NCI-H1694 treated with DMSO at 0.1 percent for 48 hours (cell line): Measurements from ENCODE around the gene BNC2.

Experiments
- DNase-seq: peaks from one replicate; lab custom pipeline; 2025; lab: John Stamatoyannopoulos, UW

Gene BNC2

DNA sequence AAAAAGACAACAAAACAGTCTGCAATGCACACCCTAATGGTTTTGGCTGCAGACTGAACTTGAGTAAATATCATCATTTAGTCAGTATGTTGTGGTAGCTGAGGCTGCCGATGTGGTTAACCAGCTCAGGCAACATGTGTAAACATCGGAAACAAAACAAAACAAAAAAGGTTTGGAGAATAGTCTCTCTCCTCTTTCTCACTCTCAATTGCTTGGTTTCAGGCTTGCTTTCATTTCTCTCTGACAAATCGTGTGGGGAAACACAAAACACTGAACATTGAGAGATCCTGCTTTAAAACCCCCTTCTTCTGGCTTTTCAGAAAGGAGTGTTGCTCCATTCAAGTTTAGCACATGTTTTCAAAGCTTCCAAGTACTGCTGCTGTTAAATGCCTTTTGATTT, 453.3 kb downstream of the BNC2 start:
- DNase-seq = no peak

DNA sequence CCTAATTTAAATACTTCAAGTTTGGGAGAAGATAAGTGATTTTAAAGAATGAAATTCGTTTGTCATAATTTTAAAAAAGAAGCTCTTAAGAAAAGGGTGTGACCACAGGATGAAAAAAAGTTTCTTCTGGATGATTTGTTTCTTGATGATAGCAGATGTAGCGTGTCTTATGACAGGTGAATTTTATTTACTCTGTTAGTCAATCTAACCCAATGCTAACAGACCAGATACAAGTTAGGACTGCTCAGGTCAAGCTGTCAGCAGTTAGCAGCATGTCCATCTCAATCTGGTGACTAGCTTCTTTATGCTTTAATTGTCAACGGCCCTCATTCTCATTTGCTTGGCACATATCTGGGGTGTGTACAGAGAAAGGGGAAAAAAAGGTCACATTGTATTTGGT, 456.0 kb downstream of the BNC2 start:
- no peak for DNase-seq

DNA sequence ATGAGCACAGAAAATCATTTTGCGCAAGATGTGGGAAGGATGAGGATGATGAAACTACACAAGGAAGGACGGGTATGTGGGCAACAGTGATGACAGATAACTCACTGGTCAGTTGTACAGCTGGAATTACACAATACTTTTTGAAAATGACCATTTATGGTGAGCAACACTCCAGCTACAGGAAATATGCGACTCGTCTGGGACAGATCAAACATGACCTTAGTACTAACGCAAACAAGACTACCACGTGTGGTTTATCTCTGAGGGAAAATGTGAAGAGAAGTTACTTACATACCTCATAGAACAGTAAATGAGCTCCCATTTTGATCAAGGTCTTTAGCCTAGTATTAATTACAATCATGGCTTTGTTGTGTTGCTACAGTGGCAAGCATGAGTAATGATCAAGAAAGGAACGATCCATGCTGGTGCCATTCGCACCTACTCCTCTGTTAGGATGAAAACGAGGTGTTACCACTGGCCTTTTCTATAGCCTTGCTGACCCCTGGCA, 456.9 kb downstream of the BNC2 start:
- DNase-seq = no peak

DNA sequence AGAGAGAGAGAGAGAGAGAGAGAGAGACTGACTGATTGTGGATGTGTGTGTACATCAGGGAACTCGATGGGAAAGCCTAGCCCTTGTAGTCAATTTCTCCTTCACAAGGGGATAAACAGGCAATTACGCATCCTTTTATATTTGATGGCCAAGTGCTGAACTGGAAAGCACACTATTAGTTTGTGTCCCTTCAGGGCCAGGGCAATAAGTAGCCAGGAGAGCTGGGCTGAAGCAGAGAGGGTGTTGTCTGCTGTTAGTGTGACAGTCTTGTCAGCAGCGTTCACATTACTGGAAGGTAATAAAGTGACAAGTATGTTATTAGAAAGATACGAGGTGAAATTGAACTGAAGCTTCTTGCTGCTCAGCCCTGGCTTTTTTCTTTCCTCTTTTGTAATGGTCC, 457.7 kb downstream of the BNC2 start:
- no peak for DNase-seq

DNA sequence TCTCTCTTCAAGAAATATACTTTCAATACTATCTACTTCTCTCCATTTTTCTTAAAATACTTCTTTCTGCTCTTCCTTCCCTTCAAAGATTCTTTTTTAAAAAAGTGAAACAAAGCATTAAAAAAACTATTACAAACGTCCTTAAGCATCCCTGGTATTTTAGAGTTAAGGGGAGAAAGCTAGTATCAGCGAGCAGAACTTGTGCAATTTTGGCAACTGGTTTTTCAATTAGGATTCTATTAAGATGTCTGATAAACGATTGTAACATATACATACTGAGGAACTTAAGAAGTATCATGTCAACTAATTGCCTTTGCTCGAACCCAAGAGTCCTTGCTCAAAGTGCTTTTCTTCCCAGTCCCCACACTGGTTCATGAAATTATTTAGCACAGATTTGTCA, 459.2 kb downstream of the BNC2 start:
- DNase-seq = no peak

DNA sequence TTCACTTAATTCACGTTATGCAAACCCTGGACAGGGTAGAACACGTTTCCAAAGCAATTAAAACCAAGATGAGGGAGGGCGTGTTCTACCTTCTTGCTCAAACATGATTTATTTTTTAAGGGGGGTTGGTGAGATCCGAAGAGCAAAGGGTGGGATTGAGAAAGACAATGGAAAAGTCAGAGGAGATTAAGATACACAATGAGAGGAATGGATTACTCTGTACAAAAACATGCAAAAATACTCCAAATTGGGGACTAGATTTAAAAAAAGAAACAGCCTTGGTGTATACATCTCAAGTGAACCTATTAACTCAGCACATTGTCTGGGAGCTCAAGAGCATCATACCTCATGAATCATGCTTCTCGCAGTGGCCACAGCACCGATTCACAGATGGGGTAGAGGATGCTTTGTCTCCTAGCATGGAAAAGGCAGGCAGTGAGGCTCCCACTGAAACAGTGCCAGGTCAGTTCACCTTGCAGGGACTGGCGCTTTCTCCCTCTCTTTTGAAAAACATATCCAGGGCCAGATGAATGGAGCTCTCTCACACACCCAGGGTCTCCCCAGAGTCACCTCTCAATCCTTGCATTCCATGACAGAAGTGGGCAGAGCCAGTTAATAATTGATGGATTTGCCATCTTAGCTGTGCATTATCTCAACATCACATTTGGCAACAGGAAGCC, 459.7 kb downstream of the BNC2 start:
- no peak for DNase-seq

DNA sequence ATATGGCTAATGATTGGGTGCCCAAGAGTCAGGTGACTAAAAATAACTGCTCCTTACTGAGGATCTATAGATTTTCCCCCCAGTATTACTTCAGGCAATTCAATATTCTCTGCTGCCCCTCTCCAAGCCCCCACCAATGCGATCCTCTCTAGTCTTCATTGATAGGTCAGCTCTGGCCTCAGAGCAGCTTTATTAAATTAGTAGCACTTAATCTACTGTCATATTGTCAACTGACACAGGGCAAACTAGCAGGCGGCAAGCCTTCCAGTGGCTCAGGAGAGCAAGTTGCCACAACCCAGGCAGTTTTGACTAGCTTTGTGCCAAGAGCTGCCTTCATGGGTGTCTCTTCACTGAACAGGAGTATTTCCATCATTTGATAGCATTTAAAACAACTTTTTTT, 462.9 kb downstream of the BNC2 start:
- DNase-seq = no peak

DNA sequence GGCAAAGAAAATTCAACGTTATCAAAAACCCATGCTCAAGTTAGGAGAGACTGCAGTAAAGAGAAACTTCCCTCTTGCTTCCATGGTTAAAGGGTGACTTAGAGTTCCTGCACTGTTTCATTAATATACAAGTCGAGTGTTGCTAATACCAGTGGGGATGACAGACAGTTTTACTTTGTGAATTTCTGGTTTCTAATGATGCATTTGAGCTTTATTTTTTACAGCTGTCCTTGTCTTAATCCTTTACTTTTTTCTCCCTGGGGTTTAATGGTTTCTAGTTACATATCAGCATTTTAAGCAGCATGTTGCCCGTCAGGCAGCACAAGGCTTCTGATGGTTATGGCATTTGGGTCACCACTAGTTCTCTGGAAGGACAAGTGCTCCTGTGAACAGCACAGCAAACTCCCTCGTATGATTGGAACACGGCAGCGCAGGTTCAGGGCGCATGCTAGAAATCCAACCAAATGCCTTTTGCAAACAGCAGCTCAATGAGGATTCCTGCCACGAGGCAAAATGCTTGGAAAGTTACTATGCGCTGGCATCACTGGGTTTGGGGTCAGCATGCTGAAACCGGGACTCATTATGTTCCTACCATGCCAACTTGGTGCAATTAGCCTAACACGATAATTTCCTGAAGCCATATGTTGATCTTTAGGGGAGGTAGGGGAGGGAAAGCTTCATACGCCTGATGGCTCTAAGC, 463.8 kb downstream of the BNC2 start:
- peak; percentile 78 for DNase-seq

DNA sequence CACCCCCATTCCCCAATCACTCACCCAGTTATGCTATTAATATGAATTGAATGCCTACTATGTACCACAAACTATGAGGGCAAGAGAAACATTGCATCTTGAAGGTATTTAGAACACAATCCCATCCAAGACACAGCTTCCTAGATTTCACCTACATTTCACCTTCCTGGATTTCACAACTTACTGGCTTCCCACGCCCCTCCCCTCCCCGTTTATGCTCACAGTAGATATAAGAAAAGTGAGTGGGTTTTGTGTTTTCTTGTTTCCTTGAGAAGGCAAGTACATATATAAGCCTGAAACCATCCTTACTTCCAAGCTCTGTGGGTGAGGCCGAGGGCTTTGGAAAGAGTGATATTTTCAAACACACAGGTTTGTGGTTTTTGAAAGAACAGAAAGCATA, 465.0 kb downstream of the BNC2 start:
- no peak for DNase-seq

DNA sequence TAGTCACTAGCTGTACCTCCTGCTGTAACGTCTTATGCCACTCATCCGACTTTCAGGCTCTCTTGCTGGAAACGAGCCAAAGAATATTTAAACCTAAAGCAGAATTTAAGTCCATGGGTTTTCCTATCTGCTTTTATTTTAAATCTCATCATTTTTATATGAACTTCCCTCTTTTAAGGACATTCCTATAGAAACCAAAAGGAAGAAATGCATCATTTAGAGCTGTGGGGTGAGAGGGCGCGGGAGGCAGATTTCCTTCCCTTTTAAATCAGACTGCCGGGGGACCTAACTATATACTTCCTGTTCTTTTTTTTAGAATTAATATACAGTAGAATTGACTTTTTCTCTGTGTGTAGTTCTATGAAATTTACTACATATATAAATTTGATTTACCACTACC, 468.8 kb downstream of the BNC2 start:
- no peak for DNase-seq

DNA sequence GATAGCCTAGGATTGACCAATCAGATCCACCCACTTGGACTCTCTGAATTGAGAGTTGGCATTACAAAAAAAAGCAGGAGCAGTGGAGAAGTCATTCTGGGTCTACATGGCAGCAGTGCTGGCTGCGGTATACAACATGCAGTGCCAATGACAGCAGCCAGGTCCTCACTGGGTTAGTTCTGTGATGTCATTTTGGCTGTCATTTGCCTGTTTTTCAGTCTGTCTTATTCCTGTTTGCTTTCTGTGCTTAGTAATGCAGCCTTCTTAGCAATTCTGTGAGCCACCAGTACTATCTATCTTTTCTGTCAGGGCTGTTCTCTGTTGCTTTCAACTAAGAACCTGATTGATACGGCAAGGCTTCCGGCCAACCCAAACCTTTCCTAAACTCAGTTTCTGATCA, 471.8 kb downstream of the BNC2 start:
- no peak for DNase-seq

DNA sequence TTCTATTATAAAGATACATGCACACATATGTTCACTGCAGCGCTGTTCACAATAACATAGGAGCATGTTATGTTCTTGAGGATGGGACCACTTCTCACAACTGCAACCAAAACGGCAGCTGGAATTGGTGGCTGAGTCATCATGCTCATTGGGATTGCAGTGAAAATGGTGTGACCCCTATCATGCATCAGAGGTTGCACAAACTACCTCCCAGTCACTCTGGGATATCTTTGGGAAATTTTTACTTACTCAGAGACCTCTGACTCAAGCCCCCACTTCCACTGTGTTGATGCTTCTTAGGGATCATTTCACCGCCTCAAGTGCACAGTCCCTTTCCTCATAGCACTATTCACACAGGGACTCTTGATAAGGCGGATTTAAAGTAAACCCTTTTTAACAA, 474.1 kb downstream of the BNC2 start:
- DNase-seq = no peak

DNA sequence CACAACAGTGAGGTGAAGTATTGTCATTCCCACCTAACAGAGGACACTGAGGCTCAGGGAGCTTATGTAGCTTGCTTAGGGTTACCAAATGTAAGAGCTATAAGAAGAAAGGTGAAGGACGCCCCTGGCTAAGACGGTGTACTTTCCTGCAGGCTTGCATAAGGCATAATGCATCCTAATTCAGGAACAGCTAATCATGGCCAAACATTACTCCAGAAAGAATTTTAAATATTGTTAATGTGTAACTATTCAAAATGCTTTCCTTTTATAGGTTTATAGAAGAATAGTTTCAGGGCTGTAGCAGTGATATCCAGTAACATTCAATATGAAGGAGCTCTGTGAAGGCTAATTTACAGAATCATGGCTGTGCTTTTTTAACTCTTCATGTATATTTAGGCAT, 479.1 kb downstream of the BNC2 start:
- no peak for DNase-seq

DNA sequence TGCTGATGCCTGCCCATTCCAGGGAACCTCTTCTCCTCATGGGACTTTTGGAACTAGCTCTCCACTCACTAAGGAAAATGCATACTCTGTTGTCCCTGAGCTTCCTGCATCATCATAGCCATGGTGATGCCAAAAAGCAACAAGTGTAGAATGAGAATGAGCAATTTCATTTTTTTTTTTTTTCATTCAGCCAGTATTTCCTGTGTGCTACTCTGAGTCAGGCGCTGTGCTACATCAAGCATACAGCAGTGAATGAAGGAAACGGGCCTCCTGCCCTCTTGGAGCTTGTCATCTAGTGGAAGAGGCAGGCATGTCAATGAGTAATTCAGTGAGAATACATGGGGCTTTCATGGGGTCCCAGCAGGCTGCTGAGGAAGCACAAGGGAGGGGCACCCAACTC, 483.1 kb downstream of the BNC2 start:
- DNase-seq = no peak

DNA sequence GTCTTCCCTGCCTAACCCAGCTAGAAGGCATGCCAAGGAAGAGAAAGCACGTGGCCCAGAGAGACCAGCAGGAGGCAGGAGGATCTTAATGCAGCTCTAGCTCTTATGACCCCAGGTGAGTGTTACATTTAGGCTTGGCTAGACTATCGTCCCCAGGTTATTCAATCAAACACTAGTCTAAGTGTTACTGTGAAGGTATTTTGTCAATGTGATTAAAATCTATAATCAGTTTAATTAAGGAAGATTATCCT, 483.7 kb downstream of the BNC2 start:
- no peak for DNase-seq

DNA sequence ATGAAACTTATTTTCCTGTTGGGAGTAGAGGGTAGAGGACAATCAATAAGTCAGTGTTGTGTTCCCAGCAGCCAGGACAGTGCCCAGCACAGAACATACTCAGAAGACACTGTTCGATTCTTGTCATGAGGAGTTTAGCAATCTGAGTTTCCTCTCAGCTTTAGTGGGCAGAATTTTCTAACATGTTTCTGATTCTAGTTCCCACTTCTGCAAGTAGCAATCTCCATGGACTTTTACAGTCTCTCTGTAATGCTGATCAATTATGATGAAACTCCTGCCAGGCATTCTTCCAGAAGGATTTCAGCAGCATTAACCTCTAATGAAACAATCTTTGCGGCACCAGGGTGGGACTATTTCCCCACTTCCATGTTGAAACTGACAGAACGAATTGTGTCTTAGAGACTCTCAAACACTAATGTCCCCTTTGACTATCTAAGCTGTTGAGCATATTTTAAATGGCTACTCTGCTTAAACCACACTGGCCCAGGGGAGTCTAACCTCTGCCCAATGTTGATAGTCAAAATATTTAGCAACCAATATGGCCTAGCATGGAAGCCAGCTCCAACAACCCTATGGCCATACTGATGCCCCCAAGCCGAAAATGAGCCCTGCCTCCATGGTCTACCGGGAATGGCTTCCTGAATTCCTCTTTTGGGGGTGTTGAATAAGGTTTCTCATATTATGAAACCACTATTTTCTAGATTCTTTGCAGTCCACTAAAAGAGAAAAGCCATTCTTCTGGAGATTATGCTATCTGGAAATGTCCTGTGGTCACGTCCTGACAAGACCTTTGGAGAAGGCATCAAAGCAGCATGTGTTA, 484.3 kb downstream of the BNC2 start:
- DNase-seq = no peak

DNA sequence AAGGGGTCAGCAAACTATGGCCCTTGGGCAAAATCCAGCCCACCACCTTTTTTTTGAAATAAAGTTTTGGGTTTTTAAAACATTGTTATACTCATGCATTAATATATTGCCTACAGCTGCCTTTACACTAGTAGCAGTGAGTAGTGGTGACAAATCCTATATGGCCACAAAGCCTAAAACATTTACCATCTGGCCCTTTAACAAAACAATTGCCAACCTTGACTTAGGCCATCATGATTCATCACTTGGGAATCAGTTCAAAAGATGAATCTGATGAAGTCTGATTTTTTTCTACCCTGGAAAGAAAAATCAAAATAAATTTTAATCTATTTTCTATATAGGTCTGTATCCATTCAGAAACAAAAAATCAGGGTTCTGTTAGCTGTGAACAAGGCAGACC, 484.9 kb downstream of the BNC2 start:
- DNase-seq = no peak

DNA sequence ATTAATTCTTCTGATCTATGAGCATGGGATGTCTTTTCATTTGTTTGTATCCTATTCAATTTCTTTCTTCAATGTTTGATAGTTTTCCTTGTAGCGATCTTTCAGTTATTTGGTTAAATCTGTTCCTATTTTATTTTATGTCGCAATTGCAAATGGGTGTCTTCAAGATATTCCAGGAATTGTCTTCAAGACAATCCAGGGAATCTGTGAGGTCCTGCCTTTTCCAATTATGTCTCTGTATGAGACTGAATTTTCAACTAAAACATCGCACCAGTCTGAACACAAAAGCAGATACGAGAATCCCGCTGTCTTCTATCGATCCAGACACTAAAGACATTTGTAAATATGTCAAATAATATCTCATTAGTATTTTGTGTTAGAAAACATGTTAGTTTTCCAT, 485.5 kb downstream of the BNC2 start:
- no peak for DNase-seq

DNA sequence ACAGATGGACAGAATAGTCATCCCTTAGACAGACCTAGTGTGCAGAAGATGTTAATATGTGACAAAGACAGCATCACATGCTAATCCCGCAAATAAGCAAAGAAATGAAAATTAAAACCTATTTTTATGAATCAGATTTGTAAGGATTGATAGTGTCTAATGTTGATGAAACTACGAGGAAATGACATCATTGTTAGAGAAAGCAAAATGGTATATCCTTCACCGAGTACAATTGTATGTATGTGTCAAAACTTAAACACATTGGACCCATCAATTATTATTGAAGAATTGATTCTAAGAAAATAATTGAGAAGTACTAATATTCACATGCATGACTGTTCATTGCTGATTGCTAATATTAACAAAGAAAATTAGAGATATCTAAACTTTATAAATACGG, 493.2 kb downstream of the BNC2 start:
- DNase-seq = no peak

DNA sequence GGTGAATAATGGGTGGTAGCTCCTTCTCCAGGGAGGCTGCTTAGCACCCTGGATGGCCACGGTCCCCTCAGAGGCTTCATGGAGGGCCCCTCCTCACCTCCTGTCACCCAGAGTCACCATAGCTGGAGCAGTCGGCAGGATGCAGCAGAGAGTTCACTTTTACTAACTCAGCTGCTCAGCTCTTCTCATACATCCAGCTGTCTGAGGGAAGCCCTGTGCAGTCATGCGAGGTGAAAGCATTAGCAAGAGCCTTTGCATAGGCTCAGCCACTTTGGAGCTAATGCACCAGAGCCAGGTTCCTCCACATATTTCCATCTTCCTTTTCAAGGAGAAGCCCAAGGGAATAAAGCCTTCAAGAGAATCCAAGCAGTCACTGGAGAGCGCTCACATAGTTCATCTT, 499.2 kb downstream of the BNC2 start:
- DNase-seq = no peak

DNA sequence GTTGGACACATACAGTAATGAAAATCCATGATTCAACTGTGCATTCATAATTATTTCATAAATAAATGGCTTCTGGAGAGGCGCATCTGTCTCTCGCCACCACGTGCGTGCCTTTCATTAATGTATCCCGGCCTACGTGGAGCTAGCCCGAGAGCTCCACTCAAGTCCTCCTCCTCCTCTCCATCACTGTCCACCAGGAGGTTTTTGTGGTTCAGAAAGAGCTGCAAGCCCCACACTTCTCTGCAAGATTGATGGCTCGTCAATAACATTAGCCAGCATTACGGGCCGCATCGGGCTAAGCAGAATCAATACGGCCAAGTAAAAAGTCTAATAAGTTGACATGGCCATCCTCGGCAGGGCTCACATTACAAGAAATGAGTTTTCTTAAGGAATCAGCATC, 499.8 kb downstream of the BNC2 start:
- no peak for DNase-seq

DNA sequence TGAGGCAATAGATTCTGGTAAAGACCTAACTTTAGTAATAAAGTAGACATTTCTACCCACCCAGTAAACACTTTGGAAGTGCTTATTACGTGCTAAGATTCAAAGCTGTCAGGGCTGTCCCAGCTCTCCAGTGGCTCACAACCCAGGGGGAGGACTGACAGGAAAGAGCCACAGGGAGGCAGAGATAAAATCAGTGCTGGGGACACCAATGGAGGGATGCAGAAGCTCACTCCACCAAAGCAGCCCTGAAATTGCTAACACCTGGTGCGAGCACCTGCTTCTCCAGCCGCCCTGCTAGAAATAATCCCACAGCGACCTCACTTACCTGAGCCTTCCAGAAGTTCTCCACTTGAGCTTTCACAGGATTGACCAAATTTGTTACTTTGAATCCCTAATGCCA, 501.0 kb downstream of the BNC2 start:
- no peak for DNase-seq
